Measurements from ENCODE around the gene TRPM5.

Gene TRPM5

GRCh38 chr11:2402106-2402505 lies 42.2 kb downstream of the TRPM5 start:
- no peak for DNase-seq

GRCh38 chr11:2401436-2401984 lies 42.8 kb downstream of the TRPM5 start:
- no peak for DNase-seq

GRCh38 chr11:2400762-2401435 lies 43.4 kb downstream of the TRPM5 start:
- no peak for DNase-seq

GRCh38 chr11:2400069-2400761 lies 44.1 kb downstream of the TRPM5 start, which contains the start of gene TSSC4:
TSSC4 (plus strand) TSS chr11:2400750; CDS start chr11:2402634, 1,884 bp downstream.
- DNase-seq, result peak; percentile 100

- peak; percentile 77 for DNase-seq
Measured at GRCh38 chr11:2399488-2400068, 44.7 kb downstream of the TRPM5 start.

GRCh38 chr11:2398664-2399355 lies 45.5 kb downstream of the TRPM5 start:
- no peak for DNase-seq

GRCh38 chr11:2397005-2397404 lies 47.3 kb downstream of the TRPM5 start:
- DNase-seq, result no peak

- DNase-seq, result no peak
Measured at GRCh38 chr11:2396471-2396870, 47.8 kb downstream of the TRPM5 start.

- DNase-seq, result no peak
Measured at GRCh38 chr11:2395856-2396255, 48.5 kb downstream of the TRPM5 start.

- no peak for DNase-seq
Measured at GRCh38 chr11:2395211-2395730, 49.0 kb downstream of the TRPM5 start.

- DNase-seq, result no peak
Measured at GRCh38 chr11:2394818-2395105, 49.6 kb downstream of the TRPM5 start.

Measured in 8988T (cell line).